ENCODE data around the gene RTKN.
"Not testable (repeated sequence)": the region's sequence is repeated elsewhere in the genome, so short reads cannot be mapped to it uniquely, and the experiment has no call there.

RTKN gene

GRCh38 chr2:74441690-74442482 is at the start of gene RTKN:
Gene RTKN (minus strand): TSS chr2:74441937. CDS start chr2:74441816, 121 bp downstream.
- TF ChIP-seq CTCF (IDR thresholded peaks at IDR 0.05; ENCODE audit: low read depth, low read length): no peak
- in situ Hi-C loops (cut with HindIII; ENCODE audit: low sequenced_read_pairs): no loop called here
- no peak for DNase-seq (ENCODE audit: low read depth, low spot score)
- peak within 1 kb of the TSS; percentile 61 for H3K4me3 ChIP-seq (ENCODE audit: low read depth, low read length)

- DNase-seq (ENCODE audit: low read depth, low spot score): no peak
- in situ Hi-C loops (cut with HindIII; ENCODE audit: low sequenced_read_pairs): no loop called here
- TF ChIP-seq CTCF (IDR thresholded peaks at IDR 0.05; ENCODE audit: low read depth, low read length): no peak
- no peak overlapping the region for H3K4me3 ChIP-seq (ENCODE audit: low read depth, low read length)
These were observed 48.2 kb upstream of the RTKN start for GRCh38 chr2:74489906-74490305.

- no peak for DNase-seq (ENCODE audit: low read depth, low spot score)
- in situ Hi-C loops (cut with HindIII; ENCODE audit: low sequenced_read_pairs): no loop called here
- no peak overlapping the region for H3K4me3 ChIP-seq (ENCODE audit: low read depth, low read length)
- no peak for TF ChIP-seq CTCF (IDR thresholded peaks at IDR 0.05; ENCODE audit: low read depth, low read length)
These were observed 47.1 kb upstream of the RTKN start for GRCh38 chr2:74488643-74489481.

- in situ Hi-C loops (cut with HindIII; ENCODE audit: low sequenced_read_pairs): no loop called here
- no peak overlapping the region for H3K4me3 ChIP-seq (ENCODE audit: low read depth, low read length)
- TF ChIP-seq CTCF (IDR thresholded peaks at IDR 0.05; ENCODE audit: low read depth, low read length): no peak
- DNase-seq (ENCODE audit: low read depth, low spot score): no peak
These were observed 44.4 kb upstream of the RTKN start for GRCh38 chr2:74486141-74486540.

- DNase-seq (ENCODE audit: low read depth, low spot score); in situ Hi-C loops (cut with HindIII; ENCODE audit: low sequenced_read_pairs): not testable (repeated sequence)
- H3K4me3 ChIP-seq (ENCODE audit: low read depth, low read length): peak overlapping the region; percentile 87
These were observed 42.0 kb upstream of the RTKN start for GRCh38 chr2:74483675-74484164.

- H3K4me3 ChIP-seq (ENCODE audit: low read depth, low read length): peak within 1 kb of the TSS; percentile 87
- DNase-seq (ENCODE audit: low read depth, low spot score): peak; percentile 97
- in situ Hi-C loops (cut with HindIII; ENCODE audit: low sequenced_read_pairs): no loop called here
- peak; percentile 91 for TF ChIP-seq CTCF (IDR thresholded peaks at IDR 0.05; ENCODE audit: low read depth, low read length)
These were observed 41.3 kb upstream of the RTKN start, which contains the start of the genes CCDC142 and TTC31 for GRCh38 chr2:74482801-74483674. Gene CCDC142 (minus strand): TSS chr2:74482998. CDS start chr2:74482837, 161 bp downstream. Gene TTC31 (plus strand): TSS chr2:74483081. CDS start chr2:74483096, 15 bp downstream.

Measured in astrocyte of the spinal cord (primary cell).